ENCODE data around the gene TOMM20. TPM values are rescaled to one million over a fixed set of nuclear protein-coding genes. Genes with fewer than 3 reads are reported as not detected.

TOMM20 gene
- total RNA-seq, 4 donors from 2014 or later, result 117 to 204 (median 157) TPM

DNA sequence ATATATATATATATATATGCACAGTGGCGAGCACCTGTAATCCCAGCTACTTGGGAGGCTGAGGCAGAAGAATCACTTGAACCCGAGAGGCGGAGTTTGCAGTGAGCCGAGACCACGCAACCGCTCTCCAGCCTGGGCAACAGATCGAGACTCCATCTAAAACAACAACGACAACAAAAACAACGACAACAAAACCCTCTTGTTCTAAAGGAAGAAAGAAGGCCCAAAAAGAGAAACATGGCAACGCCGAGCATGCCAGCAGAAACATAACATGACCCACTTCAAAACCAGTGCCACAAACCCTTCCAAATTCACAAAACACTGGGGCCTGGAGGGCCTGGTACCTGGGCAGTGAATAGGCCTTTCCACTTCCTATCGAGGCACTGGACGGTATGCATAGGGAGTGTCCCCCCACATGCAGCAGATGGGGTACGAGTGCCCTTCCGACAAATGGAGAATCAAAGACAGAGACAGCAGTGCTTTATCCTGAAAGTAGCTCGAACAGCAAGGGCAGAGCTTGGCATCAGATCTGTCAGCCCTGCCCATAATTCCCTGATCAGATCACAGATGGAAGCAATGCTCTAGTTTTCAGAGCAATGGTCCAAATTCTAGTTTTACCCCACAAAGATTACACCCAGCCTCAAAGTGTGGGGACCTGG lies 52.0 kb downstream of the TOMM20 start:
- H3K4me1 ChIP-seq, result peaks cover 51 to 84% of the 10 kb centered on the region in 2 donors
- intact Hi-C loops (cut with DNase I), result loop anchor here (5.0 to 10.0 kb wide), 2 partner anchors 89 to 362 kb away; no protein-coding TSS in a partner anchor
- no peak for DNase-seq

DNA sequence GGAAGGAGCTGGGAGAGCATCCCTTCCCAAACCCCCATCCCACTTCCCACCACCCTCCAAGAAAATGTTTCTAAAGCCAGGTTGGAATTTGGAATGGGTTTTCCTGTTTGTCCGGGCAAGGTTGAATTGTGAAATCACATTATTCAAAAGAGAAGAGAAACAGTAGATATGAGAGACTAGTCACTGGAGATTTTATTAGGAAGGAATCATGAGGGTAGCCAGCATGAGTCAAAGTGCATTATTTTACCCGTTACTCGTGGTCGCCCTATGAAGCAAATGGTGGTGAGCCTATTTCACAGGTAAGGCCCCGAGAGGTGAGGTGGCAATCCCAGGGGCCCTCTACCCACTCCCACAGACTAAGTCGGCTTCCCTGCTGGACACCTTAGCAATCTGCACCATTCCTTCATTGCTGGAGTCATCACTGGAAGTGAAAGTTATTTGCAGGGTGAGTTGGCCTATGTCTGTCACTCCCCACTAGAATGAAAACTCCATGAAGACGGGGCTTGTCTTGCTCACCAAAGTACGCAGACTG lies 52.8 kb downstream of the TOMM20 start:
- Histone ChIP-seq H3K4me3 (replicated peaks in 1 of 3) (no peak overlapping the region), H3K4me1 (peaks cover 51 to 84% of the 10 kb centered on the region in 2 donors)
- intact Hi-C loops (cut with DNase I), result loop anchor here (5.0 to 10.0 kb wide), 2 partner anchors 89 to 361 kb away; no protein-coding TSS in a partner anchor

More for the DNA sequence above, 52.0 kb downstream of the TOMM20 start:
- Histone ChIP-seq H3K4me3 (replicated peaks in 1 of 3) (no peak overlapping the region), H3K36me3 (no peaks in the 10 kb centered on the region), H3K9me3 (no peaks in the 10 kb centered on the region), H3K27me3 (no peaks in the 10 kb centered on the region), H3K27ac (peak overlapping the region; percentile 58 to 99 (median 96))
- TF ChIP-seq, protein P1, sequence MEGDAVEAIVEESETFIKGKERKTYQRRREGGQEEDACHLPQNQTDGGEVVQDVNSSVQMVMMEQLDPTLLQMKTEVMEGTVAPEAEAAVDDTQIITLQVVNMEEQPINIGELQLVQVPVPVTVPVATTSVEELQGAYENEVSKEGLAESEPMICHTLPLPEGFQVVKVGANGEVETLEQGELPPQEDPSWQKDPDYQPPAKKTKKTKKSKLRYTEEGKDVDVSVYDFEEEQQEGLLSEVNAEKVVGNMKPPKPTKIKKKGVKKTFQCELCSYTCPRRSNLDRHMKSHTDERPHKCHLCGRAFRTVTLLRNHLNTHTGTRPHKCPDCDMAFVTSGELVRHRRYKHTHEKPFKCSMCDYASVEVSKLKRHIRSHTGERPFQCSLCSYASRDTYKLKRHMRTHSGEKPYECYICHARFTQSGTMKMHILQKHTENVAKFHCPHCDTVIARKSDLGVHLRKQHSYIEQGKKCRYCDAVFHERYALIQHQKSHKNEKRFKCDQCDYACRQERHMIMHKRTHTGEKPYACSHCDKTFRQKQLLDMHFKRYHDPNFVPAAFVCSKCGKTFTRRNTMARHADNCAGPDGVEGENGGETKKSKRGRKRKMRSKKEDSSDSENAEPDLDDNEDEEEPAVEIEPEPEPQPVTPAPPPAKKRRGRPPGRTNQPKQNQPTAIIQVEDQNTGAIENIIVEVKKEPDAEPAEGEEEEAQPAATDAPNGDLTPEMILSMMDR (IDR thresholded peaks at IDR 0.05), result no peak
- TF ChIP-seq POLR2A (IDR thresholded peaks at IDR 0.05), result no peak
- WGBS, 2 donors, result 90 to 91% methylated on average over 16 of the region's 16 CpGs

DNA sequence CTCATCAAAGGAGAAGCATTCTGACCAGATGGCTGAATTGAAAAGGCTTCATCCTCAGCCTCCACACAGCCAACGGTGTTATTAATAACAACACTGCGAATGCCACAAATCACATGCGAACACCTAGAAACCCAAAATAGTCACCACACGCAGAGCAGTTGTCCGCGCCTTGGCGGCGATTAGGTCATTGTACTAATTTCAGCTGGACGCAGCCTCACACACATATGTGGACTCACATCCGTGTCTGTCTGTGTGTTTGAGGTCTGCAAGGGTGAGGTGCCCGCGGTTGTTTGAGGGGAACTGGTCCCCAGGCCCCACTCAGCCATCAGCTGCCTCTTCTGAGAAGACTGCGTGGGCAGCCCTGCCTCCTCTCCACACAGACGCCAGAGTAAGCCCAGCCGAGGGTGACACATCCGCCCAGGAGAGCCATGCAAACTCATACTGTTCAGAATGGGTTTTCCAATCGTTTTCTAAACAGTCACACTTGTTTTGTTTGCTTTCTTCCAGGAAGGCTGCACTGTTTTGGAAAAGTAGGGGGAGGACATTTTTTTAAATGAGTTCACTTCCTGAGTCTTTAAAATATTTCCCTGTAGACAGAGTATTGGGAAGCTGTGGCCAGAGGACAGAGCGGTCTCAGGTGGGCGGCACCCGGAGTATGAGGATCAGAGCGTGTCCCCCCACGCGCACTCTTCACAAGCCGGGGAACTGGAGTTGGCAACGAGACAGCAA lies 53.4 kb downstream of the TOMM20 start:
- H3K4me1 ChIP-seq, result peaks cover 50 to 85% of the 10 kb centered on the region in 2 donors
- no peaks in the 10 kb centered on the region for H3K36me3 ChIP-seq
- 46 to 59% methylated on average over 24 of the region's 25 CpGs for WGBS, 2 donors
- H3K27me3 ChIP-seq, result no peaks in the 10 kb centered on the region
- DNase-seq, result peak; percentile 77 to 81
- intact Hi-C loops (cut with DNase I), result loop anchor here (5.0 to 10.0 kb wide), 2 partner anchors 88 to 360 kb away; no protein-coding TSS in a partner anchor
- H3K9me3 ChIP-seq, result no peaks in the 10 kb centered on the region
- no peak overlapping the region for H3K4me3 ChIP-seq (replicated peaks in 1 of 3)
- peak in 1 of 2 donors; percentile 44 for TF ChIP-seq POLR2A (IDR thresholded peaks at IDR 0.05)
- TF ChIP-seq, protein P1 (IDR thresholded peaks at IDR 0.05), result no peak
- H3K27ac ChIP-seq, result peak overlapping the region; percentile 90 to 99 (median 96)

More for the DNA sequence above, 52.8 kb downstream of the TOMM20 start:
- WGBS, 2 donors, result 79 to 80% methylated on average over 8 of the region's 8 CpGs
- Histone ChIP-seq H3K36me3 (no peaks in the 10 kb centered on the region), H3K9me3 (no peaks in the 10 kb centered on the region), H3K27ac (peak overlapping the region; percentile 90 to 99 (median 96)), H3K27me3 (no peaks in the 10 kb centered on the region)
- DNase-seq, result no peak
- TF ChIP-seq, protein P1 (IDR thresholded peaks at IDR 0.05), result no peak
- TF ChIP-seq POLR2A (IDR thresholded peaks at IDR 0.05), result no peak

DNA sequence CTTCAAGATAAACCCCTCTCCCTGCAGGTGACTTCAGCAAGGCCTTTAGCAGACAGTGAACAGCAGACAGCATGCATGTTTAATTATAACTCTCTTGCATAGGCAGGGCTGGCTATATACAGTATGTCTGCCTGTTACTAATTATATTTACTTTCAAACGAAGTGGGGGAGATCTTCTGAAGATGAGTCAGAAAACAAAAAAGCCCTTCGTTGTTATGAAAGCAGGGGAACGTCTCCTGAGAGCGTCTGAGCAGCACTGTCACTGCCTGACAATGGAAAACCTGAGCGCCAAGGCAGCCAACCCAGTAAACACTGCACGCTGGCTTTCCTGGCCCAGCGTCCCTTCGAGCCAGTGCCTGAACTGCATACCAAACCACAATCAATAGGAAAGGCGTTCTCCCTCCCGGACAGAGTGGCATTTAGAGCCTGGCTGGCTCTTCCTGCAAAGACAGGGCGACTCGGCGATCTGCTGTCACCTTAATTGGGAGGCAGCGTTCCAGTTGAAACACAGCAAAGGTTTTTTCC lies 54.1 kb downstream of the TOMM20 start:
- no peak overlapping the region for H3K4me3 ChIP-seq (replicated peaks in 1 of 3)
- H3K9me3 ChIP-seq, result no peaks in the 10 kb centered on the region
- DNase-seq, result peak; percentile 34 to 49
- no peaks in the 10 kb centered on the region for H3K27me3 ChIP-seq
- no peak for TF ChIP-seq POLR2A (IDR thresholded peaks at IDR 0.05)
- TF ChIP-seq, protein P1 (IDR thresholded peaks at IDR 0.05), result no peak
- H3K4me1 ChIP-seq, result peaks cover 50 to 85% of the 10 kb centered on the region in 2 donors
- no peaks in the 10 kb centered on the region for H3K36me3 ChIP-seq
- 50 to 60% methylated on average over 14 of the region's 14 CpGs for WGBS, 2 donors
- intact Hi-C loops (cut with DNase I), result loop anchor here (5.0 to 10.0 kb wide), 2 partner anchors 87 to 360 kb away; no protein-coding TSS in a partner anchor
- peak overlapping the region; percentile 90 to 99 (median 96) for H3K27ac ChIP-seq

All from thyroid gland (tissue), 4 donors.